ENCODE results near the gene LMAN2L.
"Not testable (repeated sequence)": the region's sequence is repeated elsewhere in the genome, so short reads cannot be mapped to it uniquely, and the experiment has no call there.

The LMAN2L gene

DNA sequence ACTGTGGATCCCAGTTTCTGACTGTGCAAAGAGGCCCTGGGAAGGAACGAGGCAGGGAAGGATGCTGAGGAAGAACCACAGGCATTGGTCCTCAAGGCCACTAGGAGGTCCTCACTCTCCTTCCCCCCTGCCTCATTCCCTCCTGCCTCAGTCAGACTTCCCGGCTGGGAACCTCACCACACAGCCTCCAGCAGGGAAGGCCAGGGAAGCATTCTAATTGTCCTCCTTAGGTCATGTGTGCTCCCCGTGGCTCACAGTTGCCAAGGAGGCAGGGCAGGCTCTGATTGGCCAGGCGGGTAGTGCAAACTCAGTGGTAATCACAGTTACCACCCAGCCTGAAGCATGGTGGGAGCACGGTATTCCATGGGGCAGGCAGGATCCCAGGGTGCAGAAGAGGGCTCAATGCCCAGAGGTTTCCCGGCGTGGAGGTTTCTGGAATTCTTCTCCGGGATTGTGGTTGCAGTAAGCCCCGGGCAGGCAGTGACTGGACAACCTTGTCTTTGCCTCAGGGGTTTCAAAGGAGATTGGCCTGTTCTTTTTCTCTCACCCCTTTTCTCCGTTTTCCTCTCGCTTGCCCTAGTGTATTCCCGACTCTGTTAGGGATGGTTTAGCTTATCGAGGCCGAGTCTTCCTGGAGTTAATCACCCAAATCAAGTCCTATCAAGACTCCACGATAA lies 70.2 kb downstream of the LMAN2L start:
- H3K9ac ChIP-seq (ENCODE audit: low read length), result no peak overlapping the region
- H3K4me1 ChIP-seq (ENCODE audit: insufficient read depth, low read length, severe bottlenecking), result no peaks in the 10 kb centered on the region
- peaks cover 8% of the 10 kb centered on the region; the same call in 1 of the 2 replicates for H3K27me3 ChIP-seq (ENCODE audit: insufficient read depth, low read length)
- H3K4me3 ChIP-seq (ENCODE audit: low read depth, low read length, poor library complexity, severe bottlenecking), result no peak overlapping the region
- no peak overlapping the region for H3K4me2 ChIP-seq (ENCODE audit: low read length)
- H3K36me3 ChIP-seq (ENCODE audit: insufficient read depth, low read length), result no peaks in the 10 kb centered on the region
- no peak overlapping the region for H2AFZ ChIP-seq (ENCODE audit: low read length)
- no peaks in the 10 kb centered on the region for H3F3A ChIP-seq (ENCODE audit: insufficient read depth, low read length)
- TF ChIP-seq, protein P1, sequence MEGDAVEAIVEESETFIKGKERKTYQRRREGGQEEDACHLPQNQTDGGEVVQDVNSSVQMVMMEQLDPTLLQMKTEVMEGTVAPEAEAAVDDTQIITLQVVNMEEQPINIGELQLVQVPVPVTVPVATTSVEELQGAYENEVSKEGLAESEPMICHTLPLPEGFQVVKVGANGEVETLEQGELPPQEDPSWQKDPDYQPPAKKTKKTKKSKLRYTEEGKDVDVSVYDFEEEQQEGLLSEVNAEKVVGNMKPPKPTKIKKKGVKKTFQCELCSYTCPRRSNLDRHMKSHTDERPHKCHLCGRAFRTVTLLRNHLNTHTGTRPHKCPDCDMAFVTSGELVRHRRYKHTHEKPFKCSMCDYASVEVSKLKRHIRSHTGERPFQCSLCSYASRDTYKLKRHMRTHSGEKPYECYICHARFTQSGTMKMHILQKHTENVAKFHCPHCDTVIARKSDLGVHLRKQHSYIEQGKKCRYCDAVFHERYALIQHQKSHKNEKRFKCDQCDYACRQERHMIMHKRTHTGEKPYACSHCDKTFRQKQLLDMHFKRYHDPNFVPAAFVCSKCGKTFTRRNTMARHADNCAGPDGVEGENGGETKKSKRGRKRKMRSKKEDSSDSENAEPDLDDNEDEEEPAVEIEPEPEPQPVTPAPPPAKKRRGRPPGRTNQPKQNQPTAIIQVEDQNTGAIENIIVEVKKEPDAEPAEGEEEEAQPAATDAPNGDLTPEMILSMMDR (IDR thresholded peaks at IDR 0.05; ENCODE audit: low read length), result no peak
- no peak for TF ChIP-seq EZH2 (IDR thresholded peaks at IDR 0.05; ENCODE audit: borderline replicate concordance, low read length)
- H3K79me2 ChIP-seq (ENCODE audit: insufficient read depth, low read length), result no peaks in the 10 kb centered on the region
- H3K27ac ChIP-seq (ENCODE audit: low read depth, low read length, poor library complexity, severe bottlenecking), result no peak overlapping the region
- H3K9me2 ChIP-seq (ENCODE audit: low read depth, low read length), result no peaks in the 10 kb centered on the region
- H3K9me3 ChIP-seq (ENCODE audit: low read length), result no peaks in the 10 kb centered on the region
- H4K20me1 ChIP-seq (ENCODE audit: insufficient read depth, low read length), result no peaks in the 10 kb centered on the region

DNA sequence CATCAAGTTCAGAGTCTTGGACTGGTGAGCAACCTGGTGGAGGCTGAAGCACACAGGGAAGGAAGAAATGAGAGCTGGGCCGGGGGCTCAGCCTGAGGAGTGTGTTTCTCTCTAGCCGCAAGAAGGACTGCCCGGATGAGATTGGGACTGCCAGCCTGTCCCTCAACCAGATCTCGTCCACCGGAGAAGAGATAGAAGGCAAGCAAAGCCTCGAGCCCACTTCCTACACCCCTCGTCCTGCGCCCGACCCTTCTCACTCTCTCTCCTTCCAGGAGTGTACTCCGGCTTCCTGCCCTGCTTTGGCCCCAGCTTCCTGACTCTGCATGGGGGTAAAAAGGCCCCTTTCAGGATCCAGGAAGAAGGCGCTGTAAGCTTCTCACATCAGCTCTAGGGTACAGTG lies 71.1 kb downstream of the LMAN2L start:
- H3K4me2 ChIP-seq (ENCODE audit: low read length), result no peak overlapping the region
- TF ChIP-seq, protein P1 (IDR thresholded peaks at IDR 0.05; ENCODE audit: low read length), result no peak
- TF ChIP-seq EZH2 (IDR thresholded peaks at IDR 0.05; ENCODE audit: borderline replicate concordance, low read length), result no peak
- H4K20me1 ChIP-seq (ENCODE audit: insufficient read depth, low read length), result no peaks in the 10 kb centered on the region
- no peaks in the 10 kb centered on the region for H3K79me2 ChIP-seq (ENCODE audit: insufficient read depth, low read length)
- H3K9ac ChIP-seq (ENCODE audit: low read length), result no peak overlapping the region
- H3K4me3 ChIP-seq (ENCODE audit: low read depth, low read length, poor library complexity, severe bottlenecking), result no peak overlapping the region
- H3K27ac ChIP-seq (ENCODE audit: low read depth, low read length, poor library complexity, severe bottlenecking), result no peak overlapping the region
- peaks cover 8% of the 10 kb centered on the region; the same call in 1 of the 2 replicates for H3K27me3 ChIP-seq (ENCODE audit: insufficient read depth, low read length)
- no peaks in the 10 kb centered on the region for H3K9me2 ChIP-seq (ENCODE audit: low read depth, low read length)
- no peaks in the 10 kb centered on the region for H3K36me3 ChIP-seq (ENCODE audit: insufficient read depth, low read length)
- H3K9me3 ChIP-seq (ENCODE audit: low read length), result no peaks in the 10 kb centered on the region
- no peaks in the 10 kb centered on the region for H3F3A ChIP-seq (ENCODE audit: insufficient read depth, low read length)
- no peaks in the 10 kb centered on the region for H3K4me1 ChIP-seq (ENCODE audit: insufficient read depth, low read length, severe bottlenecking)
- no peak overlapping the region for H2AFZ ChIP-seq (ENCODE audit: low read length)

DNA sequence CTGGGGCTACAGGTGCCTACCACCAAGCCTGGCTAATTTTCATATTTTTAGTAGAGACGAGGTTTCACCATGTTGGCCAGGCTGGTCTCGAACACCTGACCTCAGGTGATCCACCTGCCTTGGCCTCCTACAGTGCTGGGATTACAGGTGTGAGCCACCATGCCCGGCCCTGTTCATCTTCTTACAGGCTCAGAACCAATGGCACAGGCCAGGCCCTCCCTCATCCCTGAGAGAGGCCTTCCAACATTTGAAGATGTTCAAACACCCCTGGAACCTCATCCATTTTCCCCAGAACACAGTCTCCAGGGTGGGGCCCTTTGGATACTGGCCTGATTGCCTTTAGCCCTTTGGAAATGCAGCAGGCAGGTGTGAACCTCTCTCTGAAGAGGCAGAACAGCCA lies 74.1 kb downstream of the LMAN2L start:
- not testable (repeated sequence) for H3K4me3 ChIP-seq (ENCODE audit: low read depth, low read length, poor library complexity, severe bottlenecking); H3K27ac ChIP-seq (ENCODE audit: low read depth, low read length, poor library complexity, severe bottlenecking); H2AFZ ChIP-seq (ENCODE audit: low read length); H4K20me1 ChIP-seq (ENCODE audit: insufficient read depth, low read length); H3K9ac ChIP-seq (ENCODE audit: low read length); H3K4me2 ChIP-seq (ENCODE audit: low read length); H3K9me3 ChIP-seq (ENCODE audit: low read length); H3F3A ChIP-seq (ENCODE audit: insufficient read depth, low read length); H3K79me2 ChIP-seq (ENCODE audit: insufficient read depth, low read length); H3K9me2 ChIP-seq (ENCODE audit: low read depth, low read length); H3K27me3 ChIP-seq (ENCODE audit: insufficient read depth, low read length); H3K36me3 ChIP-seq (ENCODE audit: insufficient read depth, low read length); H3K4me1 ChIP-seq (ENCODE audit: insufficient read depth, low read length, severe bottlenecking)

DNA sequence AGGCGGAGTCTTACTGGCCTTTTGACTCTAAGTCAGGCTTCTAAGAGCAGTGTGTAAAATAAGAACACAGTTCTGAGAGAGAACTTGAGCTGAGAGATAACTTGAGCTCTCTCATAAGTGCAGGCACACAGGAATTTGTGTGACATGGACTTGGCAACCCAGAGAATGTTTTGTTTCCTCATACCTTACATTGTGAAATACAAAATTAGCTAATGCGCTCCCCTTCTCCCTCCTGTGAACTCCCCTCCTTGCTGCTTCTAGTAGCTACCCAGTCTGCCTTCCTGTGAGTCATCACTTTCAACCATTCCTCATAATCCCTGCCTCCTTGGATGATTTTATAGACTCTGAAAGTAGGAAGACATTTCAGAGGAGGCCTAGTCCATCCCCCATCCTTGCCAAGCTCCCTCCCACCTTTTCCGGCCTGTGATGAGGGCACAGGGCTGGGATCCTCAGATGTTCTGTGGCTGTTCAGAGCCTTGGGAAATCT lies 74.7 kb downstream of the LMAN2L start:
- H3F3A ChIP-seq (ENCODE audit: insufficient read depth, low read length), result no peaks in the 10 kb centered on the region
- peaks cover 8% of the 10 kb centered on the region; the same call in 1 of the 2 replicates for H3K27me3 ChIP-seq (ENCODE audit: insufficient read depth, low read length)
- no peak overlapping the region for H3K4me2 ChIP-seq (ENCODE audit: low read length)
- no peak for TF ChIP-seq EZH2 (IDR thresholded peaks at IDR 0.05; ENCODE audit: borderline replicate concordance, low read length)
- TF ChIP-seq, protein P1 (IDR thresholded peaks at IDR 0.05; ENCODE audit: low read length), result no peak
- no peaks in the 10 kb centered on the region for H4K20me1 ChIP-seq (ENCODE audit: insufficient read depth, low read length)
- H3K9me2 ChIP-seq (ENCODE audit: low read depth, low read length), result no peaks in the 10 kb centered on the region
- H3K4me1 ChIP-seq (ENCODE audit: insufficient read depth, low read length, severe bottlenecking), result no peaks in the 10 kb centered on the region
- H3K27ac ChIP-seq (ENCODE audit: low read depth, low read length, poor library complexity, severe bottlenecking), result no peak overlapping the region
- no peaks in the 10 kb centered on the region for H3K9me3 ChIP-seq (ENCODE audit: low read length)
- no peak overlapping the region for H3K9ac ChIP-seq (ENCODE audit: low read length)
- H3K4me3 ChIP-seq (ENCODE audit: low read depth, low read length, poor library complexity, severe bottlenecking), result no peak overlapping the region
- no peak overlapping the region for H2AFZ ChIP-seq (ENCODE audit: low read length)
- H3K79me2 ChIP-seq (ENCODE audit: insufficient read depth, low read length), result no peaks in the 10 kb centered on the region
- H3K36me3 ChIP-seq (ENCODE audit: insufficient read depth, low read length), result no peaks in the 10 kb centered on the region
